OCI-LY3 (cell line): ENCODE data around the gene CA7.

Source experiments
- EZH2phosphoT487 ChIP-seq: fragments of 200-600 bp; shearing (Covaris generic); IDR thresholded peaks from 2 replicates; pipeline ENCODE4 v1.6.1; 2018; ENCODE audit warnings: antibody characterized with exemption, mixed run types, low read depth
- TF ChIP-seq, protein P1 (sequence below): fragments of 200-600, 300-600 bp; sonication (generic); IDR thresholded peaks from 2 replicates; pipeline ENCODE4 v1.5.1; 2014; ENCODE audit warnings: antibody characterized with exemption, low read length, low read depth

DNA sequence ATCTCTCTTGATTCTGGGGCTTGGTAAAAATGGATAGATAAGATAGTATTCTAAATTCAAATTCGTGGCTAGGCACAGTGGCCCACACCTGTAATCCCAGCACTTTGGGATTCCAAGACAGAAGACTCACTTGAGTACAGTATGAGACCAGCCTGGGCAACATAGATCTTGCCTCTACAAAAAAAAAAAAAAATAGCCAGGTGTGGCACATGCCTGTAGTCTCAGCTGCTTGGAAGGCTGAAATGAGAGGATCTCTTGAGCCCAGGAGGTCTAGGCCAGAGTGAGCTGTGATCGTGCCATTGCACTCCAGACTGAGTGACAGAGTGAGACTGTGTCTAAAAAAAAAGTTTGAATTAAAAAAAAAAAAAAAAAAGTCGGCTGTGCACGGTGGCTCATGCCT, 45.4 kb downstream of the CA7 start:
- TF ChIP-seq, protein P1, sequence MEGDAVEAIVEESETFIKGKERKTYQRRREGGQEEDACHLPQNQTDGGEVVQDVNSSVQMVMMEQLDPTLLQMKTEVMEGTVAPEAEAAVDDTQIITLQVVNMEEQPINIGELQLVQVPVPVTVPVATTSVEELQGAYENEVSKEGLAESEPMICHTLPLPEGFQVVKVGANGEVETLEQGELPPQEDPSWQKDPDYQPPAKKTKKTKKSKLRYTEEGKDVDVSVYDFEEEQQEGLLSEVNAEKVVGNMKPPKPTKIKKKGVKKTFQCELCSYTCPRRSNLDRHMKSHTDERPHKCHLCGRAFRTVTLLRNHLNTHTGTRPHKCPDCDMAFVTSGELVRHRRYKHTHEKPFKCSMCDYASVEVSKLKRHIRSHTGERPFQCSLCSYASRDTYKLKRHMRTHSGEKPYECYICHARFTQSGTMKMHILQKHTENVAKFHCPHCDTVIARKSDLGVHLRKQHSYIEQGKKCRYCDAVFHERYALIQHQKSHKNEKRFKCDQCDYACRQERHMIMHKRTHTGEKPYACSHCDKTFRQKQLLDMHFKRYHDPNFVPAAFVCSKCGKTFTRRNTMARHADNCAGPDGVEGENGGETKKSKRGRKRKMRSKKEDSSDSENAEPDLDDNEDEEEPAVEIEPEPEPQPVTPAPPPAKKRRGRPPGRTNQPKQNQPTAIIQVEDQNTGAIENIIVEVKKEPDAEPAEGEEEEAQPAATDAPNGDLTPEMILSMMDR = no peak
- no peak for TF ChIP-seq EZH2phosphoT487
